Activated T-helper 1 cell treated with Interleukin-2 at 50 U/mL for 16 hours (primary cell): ENCODE data around the gene PI4KB.

Source experiments
- DNase-seq: peaks from one replicate; pipeline ENCODE4 v3.0.0-alpha.2; 2020; ENCODE audit warnings: low read depth

Gene PI4KB

DNA sequence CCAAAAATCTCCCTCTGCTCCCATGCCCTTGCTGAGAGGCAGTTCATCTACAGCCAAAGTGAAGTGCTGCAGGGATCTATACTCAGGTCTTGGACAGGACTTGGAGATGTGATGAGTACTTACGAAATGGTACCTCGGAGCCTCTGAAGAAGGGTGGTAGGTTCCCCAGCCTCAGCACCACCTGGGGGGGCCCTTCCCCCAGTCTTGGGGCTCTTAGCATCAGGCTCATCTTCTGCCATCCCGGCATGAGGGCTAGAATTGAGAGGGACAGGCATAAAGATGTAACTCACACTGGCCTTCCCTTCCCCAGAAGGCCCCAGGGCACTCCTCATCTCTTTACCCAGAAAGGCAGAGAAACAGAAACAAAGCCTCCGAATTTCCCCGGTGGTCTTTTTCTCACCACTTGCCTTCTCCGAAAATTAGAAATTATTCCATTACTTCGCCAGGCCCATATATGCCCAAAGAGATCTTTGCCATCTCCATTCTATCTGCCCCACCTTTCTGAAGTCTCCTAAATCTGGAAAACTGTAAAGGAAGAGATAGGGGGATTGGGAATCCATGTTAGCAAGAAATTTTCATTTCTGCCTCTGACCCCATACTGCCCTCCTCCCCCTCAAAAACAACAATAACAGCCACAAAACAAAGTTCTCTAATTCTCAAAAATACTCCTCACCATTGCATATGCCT lies 19.0 kb upstream of the PI4KB start:
- DNase-seq: no peak

DNA sequence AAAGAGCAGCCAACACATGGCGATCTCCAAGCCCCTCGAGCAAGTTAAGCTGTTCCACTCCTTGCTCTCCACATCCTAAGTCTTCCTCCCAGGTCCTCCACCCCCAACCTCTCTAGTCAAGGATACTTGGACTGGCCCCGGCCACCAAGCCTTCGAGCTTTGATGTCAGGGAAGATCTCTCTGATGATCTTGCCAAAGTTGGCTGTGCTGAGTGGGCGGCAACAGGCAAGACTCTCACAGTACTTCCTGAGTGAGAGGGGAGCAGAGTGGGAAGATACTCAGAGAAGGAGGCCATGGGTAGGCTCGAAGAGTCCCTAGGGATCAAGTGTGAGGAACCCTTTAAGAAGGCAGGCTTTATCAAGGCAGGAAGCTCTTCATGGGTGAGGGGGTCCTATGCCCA lies 17.1 kb upstream of the PI4KB start:
- no peak for DNase-seq

DNA sequence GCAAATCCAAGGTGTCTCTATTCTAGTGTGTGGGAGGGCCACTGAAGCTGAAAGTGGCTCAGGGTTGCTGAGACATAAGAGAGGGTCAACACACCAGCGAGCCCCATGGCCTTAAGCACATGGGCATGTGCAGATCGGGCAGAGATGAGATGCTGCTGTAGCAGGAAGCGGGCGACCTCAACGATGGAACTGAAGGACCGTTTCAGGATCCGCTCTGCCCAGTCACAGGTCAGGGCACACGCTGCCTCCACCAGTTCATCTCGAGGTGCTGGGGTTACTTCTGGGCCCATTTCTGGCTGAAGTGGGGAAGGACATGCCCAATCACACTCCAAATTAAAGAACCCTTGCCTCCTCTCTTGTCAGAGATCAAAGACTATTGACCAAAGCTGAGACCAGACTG lies 16.4 kb upstream of the PI4KB start:
- DNase-seq: no peak

DNA sequence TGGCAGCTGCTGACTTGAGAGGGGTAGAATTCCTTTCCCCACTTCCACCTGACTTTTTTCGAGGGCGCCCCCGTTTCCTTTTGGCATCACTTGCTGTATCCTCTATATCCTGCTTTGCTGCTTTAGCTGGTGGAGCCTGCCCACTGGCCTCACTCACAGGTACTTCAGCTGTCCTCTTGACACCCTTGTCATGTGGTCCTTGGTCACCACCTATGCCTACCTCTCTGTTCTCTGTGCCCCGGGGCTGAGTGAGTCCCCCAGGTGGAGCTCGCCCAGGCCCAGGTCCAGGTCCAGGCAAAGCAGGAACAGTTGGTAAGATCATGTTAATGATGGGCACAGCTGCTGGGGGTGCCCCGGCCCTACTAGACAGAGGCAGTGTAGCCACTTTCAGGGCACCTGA lies 15.4 kb upstream of the PI4KB start:
- DNase-seq: no peak

DNA sequence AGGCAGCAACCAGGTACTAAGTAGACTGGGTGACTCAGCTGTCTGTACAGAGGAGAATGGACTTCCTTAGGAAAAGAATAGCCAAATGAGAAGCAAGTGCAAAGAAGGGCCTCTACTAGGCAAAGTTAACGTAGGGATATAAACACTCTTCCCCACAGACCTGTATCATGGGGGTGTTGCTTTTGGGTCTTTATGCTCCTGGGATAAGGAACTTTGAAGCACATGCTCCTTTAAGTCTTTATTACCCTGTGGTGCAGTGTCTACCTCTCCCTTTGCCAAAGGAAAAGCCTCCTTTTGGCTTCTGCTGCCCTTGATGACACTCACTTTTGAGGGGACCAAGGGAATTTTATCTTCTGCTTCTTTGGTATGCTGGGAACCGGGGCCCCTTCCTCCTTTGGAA lies 14.8 kb upstream of the PI4KB start:
- DNase-seq: no peak

DNA sequence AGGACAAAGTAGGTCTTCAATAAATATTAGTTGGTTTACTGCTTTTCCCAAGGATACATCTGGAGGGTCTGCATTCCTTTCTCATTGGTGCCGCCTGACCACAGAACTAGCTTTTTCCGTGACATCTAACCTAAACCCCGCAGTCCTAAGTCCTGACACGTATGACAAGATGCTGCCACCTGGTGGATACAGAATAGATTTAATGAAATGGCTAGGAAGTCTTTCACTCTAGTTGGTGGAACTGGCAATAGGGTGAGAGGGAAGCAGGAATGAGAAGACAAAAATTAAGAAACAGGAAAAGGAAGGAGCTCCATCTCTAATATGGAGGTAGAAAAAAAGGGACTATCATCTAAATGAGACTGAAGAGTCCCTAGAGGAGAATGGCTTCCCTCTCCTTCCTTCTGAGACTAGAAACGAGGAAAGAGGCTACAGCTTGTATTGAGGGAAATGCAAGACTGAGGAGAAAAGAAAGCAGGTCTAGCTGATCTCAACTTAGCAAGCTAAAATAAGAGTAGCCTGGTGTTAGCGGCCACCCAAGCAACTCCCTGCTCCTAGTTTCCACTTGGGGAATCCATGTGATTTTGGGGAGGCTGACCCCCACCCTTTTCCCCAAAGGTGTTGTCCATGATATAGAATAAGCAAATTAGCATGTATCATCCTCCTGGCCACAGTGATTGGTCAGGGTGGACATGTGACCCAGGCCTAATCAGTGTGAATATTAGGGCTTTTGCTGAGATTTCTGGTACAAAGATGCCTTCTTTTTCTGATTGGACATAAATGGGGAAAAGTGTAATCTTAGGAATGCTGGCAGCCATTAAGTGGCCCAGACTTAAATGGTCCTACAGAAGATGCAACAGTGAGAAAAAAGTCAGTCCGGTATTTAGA lies 13.9 kb upstream of the PI4KB start:
- DNase-seq: peak; percentile 12

DNA sequence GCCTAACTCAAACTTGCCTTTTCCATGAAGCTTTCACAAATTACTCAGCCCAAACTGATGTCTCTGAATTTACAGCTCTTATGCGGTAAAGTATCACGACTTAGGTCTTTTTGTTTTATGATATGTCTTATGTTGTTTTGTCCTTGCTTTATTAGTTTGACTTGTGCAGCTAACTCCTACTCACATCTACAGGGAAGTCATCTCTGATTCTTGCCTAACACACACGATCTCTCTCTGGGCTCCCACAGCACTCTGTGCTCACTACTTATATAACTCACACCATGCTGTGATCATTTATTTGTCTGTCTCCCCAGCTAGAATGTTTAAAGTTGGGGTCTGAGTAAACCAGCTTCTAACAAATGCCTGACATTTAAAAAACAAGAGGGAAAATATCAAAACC lies 9.3 kb upstream of the PI4KB start:
- no peak for DNase-seq

DNA sequence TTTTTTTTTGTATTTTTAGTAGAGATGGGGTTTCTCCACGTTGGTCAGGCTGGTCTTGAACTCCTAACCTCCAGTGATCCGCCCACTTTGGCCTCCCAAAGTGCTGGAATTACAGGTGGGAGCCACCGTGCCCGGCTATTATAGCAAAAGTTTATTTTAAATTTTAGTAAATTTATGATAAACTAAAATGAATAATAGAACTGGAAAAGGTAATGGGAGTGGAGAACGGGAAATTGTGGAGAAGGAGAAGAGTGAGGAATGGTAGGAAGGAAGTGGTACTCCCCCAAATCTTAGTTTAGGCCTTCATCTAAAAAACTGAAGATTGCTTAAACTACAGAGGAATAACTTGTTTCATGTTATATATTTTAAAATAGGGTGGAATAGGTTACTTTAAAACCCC lies 7.6 kb upstream of the PI4KB start:
- no peak for DNase-seq

DNA sequence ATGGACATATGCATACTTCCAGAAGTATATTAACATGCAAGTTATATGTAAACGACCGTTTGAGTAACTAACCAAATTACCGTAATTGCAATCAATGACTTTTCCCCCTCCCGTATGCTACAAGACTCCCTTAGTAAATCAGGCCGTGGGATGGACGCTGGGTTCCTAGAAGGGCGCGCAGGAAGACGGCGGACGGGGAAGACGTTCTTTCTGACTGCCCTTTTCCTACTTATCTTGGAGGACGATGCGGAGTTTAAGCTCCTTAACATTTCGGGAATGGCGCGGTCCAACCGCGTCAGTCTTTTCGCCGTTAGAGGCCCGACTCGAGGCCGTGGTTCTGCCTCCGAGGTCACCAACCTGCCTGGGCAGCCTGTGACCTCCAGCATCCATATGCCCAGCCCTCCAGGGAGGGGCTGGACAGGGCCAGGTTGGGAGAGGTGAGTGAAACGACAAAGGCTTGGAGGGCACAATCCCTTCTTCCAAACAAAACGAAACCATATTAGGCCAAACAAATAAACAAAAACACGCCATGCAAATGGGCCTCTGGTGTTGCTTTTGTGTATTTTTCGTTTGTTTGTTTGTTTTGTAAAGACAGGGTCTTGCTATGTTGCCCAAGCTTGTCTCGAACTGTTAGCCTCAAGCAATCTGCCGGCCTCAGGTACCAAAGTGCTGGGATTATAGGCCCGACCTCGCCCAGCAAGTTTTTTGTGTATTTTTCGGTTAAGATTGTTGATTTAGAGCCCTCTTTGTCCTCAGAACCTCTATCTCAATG lies 873 bp upstream of the PI4KB start:
- DNase-seq: no peak

DNA sequence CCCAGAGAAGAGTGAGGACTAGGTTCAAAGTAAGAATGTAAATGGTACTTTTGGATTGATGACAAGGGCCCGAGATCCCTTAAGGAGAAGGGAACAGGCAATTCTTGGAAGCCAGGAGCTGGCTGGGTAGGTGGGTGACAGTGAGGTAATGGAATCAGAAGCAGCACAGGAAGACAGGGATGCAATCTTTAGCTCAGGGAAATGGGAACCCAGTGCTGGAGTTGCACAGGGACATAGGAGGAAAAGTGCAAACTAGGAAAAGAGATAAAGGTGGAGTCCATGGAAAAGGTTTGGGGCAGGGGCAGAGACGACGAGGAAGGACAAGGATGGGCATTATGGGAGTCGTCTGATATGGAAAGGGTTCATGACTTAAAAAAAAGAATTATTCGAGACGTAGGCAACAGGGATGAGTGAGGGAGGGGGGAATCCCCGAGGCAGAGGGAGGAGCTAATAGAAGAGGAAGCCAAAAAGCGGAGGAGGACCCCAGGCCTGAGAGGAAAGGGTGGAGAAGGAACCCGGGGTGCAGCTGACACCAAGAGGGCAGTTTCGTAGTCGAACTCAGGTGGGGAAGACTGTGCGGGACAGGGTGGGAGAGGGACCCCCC lies 495 bp downstream of the PI4KB start:
- DNase-seq: peak; percentile 33

DNA sequence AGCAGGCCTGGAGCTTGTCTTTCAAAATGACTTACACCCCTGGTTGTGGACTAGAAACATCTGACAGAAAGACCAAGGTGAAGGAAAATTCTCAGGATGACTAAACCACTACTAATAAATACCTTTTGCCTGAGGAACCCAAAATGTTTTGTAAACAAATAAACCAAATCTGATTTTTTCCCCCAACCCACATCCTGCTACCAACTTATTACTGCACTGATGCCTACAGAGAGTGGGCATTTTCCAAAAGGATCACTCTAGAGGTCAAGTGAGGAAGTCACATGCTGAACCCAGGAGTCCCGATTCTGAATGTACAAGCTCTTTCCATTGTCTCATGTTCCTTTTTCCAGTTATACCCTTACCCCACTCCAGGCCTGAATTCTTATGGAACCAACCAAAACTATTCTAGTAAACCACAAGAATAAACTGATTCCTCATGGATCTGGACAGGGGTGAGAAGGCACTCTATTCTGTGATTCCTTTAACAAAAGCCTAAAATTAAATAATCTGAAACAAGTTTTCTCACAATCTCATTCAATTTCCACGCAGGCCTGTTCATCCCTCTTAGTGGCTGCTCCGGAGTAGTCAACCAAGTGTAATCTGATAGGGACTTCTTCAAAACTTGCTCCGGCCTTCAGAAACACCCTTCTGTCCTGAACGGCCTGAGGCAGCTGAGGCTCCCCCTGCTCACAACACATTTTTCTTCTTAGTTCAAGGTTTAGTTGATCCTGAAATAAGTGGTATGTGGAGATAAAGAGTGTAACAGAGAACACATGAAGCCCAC lies 1.4 kb downstream of the PI4KB start:
- no peak for DNase-seq

DNA sequence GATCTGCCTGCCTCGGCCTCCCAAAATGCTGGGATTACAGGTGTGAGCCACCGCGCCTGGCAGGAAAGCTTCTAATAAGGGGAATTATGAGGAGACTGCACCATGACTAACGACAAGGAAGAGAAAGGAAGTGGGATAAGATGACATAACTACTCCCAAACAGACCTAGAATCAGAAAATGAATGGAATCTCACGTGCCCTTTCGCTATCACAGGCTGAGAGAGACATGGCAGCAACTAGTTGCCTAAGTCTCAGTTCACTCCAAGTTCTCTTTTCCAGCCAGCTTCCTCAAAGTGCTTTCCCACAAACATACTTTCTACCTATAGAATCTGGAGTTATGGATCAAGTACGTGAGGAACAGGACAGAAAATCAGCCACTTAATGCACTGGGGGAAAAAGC lies 2.0 kb downstream of the PI4KB start:
- no peak for DNase-seq

DNA sequence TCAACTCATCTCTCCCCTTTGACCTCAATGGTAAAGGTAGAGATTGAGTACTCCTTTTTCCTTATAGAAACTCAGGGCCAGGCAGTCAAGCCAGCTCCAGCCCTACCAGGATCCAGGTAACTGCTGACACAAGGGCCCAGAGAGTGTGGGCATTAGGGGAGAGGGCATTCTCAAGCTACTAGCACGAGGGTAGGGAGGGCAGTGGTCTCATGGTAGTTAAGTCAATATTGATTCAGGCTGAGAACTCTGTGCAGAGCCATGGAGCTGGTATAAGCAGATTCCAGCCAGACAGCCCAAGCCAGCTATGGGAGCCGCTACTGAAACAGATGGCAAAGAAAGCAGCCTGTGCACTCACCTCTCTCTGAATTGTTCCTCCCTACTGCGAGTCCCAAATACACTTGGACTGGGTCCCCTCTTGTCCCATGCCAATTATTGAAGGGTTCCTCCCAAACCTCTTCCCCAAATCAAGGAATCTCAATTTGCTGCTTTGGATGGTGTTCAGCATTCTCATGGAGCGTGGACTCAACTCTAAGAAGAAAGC lies 2.8 kb downstream of the PI4KB start:
- DNase-seq: no peak

DNA sequence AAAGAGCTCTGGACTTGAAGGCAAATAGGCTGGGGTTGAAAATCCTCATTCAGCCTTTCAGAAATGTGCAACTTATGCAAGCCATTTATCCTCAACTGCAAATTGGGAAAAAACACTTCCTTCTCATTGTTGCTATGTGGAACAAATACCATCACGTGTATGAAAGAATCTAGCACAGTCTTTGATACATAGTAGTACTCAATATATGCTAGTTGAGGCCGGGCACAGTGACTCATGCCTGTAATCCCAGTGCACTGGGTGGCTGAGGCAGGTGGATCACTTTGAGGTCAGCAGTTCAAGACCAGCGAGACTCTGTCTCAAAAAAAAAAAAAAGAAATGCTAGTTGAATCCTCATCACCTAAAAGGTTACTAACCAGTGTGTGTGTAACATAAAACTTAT lies 8.2 kb downstream of the PI4KB start:
- DNase-seq: no peak

DNA sequence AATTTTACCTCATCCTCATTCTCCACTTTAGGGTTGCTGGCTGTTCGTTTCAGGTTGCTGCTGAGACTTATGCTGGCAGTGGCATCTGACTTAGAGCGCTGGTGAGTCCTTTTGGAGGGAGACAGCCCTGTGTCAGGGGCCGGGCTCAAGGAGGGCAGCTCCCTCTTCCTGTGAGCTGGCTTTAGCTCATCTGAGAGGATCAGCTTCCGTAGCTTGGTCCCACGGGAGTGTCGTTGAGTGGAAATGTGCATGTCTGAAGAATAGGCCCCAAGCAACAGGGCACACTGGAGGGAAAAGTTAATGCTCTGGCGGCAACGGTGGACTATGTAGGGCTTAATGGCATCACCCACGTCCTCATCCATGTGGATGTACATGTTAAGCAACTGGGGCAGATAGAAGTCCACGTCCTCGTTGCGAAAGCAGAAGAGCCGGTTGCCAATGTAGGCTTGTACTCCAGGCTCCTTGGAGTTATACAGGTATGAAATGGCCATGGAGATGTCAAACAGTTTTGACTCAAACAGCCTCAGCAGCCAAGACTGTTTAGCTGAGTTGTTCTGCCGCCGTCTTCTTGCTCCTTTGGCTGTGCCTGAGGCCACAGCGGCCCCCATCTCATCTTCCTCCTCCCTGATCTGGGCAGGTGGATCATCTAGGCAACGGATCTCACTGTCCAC lies 11.5 kb downstream of the PI4KB start:
- DNase-seq: no peak

DNA sequence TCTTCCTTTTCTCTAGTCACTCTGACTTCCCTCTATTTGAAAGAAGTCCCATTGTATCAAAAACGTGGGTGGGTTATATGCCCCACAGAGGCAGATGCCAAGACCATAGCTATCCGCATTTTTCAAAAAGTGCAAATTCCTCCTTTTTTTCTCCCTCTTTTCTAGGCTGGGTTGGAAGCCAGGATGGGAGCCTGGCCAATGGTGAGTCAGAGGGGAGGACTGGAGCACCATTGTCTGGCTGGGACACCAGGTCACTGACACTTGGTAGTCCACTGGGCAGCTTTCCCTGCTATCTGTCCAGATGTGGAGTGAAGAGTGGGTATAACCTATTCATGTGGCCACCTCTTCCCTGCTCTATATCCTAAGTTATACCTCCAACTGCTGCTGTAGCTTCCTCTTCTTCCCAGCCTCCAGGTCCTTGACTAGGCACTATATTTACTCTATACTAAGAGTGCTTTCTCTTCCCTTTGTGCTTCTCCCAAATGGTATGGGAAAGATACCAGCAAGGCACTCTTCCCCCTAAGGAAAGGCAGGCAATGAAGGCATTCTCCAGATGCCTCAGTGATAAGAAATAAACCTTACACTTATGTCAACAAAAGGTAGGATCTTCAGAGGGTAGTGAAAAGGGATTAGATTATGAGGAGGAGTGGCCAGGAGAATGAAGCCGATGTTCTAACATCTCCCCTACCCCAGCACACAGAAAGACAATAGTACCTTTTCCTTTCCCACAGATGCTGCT lies 12.9 kb downstream of the PI4KB start:
- DNase-seq: no peak

DNA sequence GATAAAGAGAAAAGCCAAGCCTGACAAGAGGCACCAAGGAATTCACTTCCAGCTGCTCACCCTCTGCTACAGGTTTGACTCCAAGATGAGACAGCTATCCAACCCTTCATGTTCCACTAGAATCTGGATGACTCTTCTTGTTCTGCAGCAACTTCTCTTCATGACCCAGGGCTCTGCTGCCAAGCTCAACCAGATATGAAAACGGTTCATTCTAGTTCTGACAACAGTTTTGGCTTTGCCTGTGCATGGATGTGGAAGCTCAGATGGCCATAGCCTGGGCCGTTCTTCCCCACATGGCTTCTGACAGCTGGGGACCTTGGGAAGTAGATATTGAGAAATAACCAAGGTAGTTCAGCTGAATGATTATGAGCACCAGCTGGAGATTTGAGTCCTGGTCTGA lies 13.7 kb downstream of the PI4KB start:
- no peak for DNase-seq

DNA sequence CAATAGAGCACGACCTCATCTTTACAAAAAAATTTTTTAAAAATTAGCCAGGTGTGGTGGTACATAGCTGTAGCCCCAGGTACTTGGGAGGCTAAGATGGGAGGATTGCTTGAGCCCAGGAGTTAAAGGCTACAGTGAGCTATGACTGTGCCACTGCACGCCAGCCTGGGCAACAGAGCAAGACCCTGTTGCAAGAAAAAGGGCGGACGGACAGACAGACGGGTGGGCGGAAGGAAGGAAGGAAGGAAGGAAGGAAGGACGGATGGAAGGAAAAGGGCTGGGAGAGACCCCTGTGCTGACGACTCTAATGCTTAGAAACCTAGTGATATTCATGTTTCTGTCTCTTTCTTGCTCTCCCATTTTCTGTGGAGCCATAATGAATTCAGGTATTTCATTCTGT lies 14.4 kb downstream of the PI4KB start:
- DNase-seq: no peak

DNA sequence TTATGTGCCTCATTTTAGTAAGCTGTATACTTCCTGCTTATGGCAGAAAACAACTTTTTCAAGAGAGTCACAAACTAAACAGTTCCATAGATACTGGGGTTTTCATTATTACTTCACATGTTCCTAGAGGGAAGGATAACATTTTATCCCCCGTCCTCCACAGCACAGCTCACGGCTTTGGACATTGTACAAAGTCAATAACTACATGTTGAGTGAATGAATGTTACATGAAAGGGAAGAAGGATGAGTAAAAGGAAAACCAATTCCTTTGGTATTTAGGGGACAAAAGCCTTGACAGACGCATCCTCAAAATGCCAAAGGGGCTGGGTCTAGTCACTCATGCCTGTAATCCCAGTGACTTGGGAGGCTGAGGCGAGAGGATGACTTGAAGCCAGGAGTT lies 14.8 kb downstream of the PI4KB start:
- no peak for DNase-seq
